Transverse colon (tissue), 4 donors: Measurements from ENCODE around the gene ZNF609.

ENCODE experiments used
- EP300 ChIP-seq: sonication (generic); formaldehyde crosslinking; IDR thresholded peaks from one replicate; pipeline ENCODE4 v1.6.1; 2017; ENCODE audit warnings: antibody characterized with exemption, low read depth
- POLR2A ChIP-seq: fragments of 450-650 bp; IDR thresholded peaks from one replicate; pipeline ENCODE4 v1.6.1; 2016; ENCODE audit warnings: antibody characterized with exemption, mild to moderate bottlenecking, moderate library complexity
- POLR2AphosphoS5 ChIP-seq, 3 donors: sonication (generic); formaldehyde crosslinking; IDR thresholded peaks; one replicate each; pipeline ENCODE4 v1.6.1; 2016; ENCODE audit warnings: antibody characterized with exemption in 3 of 3
- TF ChIP-seq, protein P1 (sequence below), 5 experiments: fragments of 200-600 bp in 3 of 5; fragments of 450-650 bp in 2 of 5; sonication (generic) in 3 of 5; IDR thresholded peaks; 1 replicate in 2 of 5; 2 replicates in 3 of 5; pipeline ENCODE4 v1.5.1; 2016 to 2017; ENCODE audit warnings: antibody characterized with exemption in 5 of 5, inconsistent platforms in 3 of 5, mild to moderate bottlenecking in 2 of 5, moderate library complexity in 1 of 5

DNA sequence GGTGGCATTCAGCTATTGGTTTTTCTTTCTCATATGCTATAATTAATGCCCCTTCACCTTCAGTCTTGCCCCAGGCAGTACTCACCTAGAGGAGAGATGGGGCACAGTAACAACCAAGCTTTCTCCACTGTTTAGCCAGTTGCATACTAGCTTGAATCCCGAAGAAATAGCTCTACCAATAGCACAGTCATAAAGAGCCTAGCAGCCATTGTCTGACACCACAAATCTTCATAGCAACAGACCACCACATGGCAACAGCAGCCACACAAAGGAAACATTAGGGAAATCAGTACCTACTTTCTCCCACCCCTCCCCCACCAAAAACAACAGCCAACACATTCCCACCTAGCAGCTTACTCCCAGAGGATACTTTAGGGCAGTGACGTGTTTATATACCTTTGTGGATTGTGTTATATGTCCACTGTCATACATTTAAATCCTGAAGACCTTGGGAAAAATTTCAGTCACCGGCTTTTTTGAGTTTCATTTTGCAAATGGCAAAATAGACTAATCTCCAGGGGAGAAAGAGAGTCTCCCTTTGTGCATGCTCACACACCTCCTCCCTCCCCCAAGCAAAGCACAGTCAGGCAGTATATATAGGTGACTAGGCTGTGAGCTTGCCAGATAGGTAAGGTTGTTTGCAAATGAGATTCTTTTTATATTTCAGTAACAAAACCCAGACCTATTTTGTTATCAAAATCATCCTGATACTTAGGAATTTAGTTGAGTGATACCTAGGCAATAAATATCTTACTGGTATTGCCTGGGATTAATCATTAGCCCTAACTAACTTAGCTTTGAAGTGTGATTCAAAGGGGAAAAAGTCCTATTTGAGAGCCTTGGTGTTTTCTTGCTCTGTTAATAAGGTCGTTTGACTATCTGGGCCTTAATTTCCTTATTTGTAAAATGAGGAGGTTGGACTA, 174.5 kb downstream of the ZNF609 start:
- TF ChIP-seq POLR2AphosphoS5 (IDR thresholded peaks at IDR 0.05) (no peak), POLR2A (no peak), EP300 (no peak)
- TF ChIP-seq, protein P1, sequence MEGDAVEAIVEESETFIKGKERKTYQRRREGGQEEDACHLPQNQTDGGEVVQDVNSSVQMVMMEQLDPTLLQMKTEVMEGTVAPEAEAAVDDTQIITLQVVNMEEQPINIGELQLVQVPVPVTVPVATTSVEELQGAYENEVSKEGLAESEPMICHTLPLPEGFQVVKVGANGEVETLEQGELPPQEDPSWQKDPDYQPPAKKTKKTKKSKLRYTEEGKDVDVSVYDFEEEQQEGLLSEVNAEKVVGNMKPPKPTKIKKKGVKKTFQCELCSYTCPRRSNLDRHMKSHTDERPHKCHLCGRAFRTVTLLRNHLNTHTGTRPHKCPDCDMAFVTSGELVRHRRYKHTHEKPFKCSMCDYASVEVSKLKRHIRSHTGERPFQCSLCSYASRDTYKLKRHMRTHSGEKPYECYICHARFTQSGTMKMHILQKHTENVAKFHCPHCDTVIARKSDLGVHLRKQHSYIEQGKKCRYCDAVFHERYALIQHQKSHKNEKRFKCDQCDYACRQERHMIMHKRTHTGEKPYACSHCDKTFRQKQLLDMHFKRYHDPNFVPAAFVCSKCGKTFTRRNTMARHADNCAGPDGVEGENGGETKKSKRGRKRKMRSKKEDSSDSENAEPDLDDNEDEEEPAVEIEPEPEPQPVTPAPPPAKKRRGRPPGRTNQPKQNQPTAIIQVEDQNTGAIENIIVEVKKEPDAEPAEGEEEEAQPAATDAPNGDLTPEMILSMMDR (IDR thresholded peaks at IDR 0.05): no peak
